ENCODE measurements around the gene PRR14. TPM values are rescaled to one million over a fixed set of nuclear protein-coding genes. Genes with fewer than 3 reads are reported as not detected.

PRR14 gene
- total RNA-seq, 1 donor from 2014 or later, result 27.3 TPM

DNA sequence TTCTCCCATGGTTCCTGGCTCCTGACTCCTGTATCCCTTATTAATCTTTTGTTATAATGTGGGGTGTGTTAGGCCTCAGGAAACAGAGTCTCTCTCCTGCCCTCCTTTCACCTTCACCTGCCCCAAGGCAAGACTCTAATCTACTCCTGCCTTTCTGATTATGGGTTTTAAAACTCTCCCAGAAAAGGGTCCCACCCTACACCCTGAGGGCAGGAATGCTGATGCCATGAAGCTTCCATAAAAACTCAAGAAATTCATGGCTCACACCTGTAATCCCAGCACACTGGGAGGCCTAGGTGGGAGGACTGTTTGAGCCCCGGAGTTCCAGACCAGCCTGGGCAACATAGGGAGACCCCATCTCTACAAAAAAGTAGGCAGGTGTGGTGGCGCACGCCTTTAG is 29.6 kb downstream of the PRR14 start:
- no peaks in the 10 kb centered on the region for H3K27me3 ChIP-seq (ENCODE audit: insufficient read depth, low read length)
- H4K20me1 ChIP-seq (ENCODE audit: insufficient read depth, low read length), result no peaks in the 10 kb centered on the region
- Mint-ChIP-seq H3K9me3 (ENCODE audit: unreplicated experiment) (peaks cover 2% of the 10 kb centered on the region), H3K36me3 (ENCODE audit: low read depth, unreplicated experiment) (no peaks in the 10 kb centered on the region), H3K4me3 (ENCODE audit: unreplicated experiment) (no peak overlapping the region), H3K27me3 (ENCODE audit: low read depth, unreplicated experiment) (peaks cover 51% of the 10 kb centered on the region), H3K27ac (ENCODE audit: unreplicated experiment) (no peak overlapping the region), H3K4me1 (ENCODE audit: low read depth, unreplicated experiment) (no peaks in the 10 kb centered on the region)
- H3K4me1 ChIP-seq (ENCODE audit: insufficient read depth, low read length), result no peaks in the 10 kb centered on the region
- no peak overlapping the region for H3K9ac ChIP-seq (ENCODE audit: low read length)
- H3K79me2 ChIP-seq (ENCODE audit: insufficient read depth, low read length), result no peaks in the 10 kb centered on the region
- no peak overlapping the region for H3K27ac ChIP-seq (ENCODE audit: low read depth, low read length)
- no peak for DNase-seq (ENCODE audit: low read depth)
- no peaks in the 10 kb centered on the region for H3K9me3 ChIP-seq (ENCODE audit: insufficient read depth, low read depth, low read length)
- no peak for FAIRE-seq
- no peak overlapping the region for H2AFZ ChIP-seq (ENCODE audit: low read depth, low read length)
- TF ChIP-seq, protein P1, sequence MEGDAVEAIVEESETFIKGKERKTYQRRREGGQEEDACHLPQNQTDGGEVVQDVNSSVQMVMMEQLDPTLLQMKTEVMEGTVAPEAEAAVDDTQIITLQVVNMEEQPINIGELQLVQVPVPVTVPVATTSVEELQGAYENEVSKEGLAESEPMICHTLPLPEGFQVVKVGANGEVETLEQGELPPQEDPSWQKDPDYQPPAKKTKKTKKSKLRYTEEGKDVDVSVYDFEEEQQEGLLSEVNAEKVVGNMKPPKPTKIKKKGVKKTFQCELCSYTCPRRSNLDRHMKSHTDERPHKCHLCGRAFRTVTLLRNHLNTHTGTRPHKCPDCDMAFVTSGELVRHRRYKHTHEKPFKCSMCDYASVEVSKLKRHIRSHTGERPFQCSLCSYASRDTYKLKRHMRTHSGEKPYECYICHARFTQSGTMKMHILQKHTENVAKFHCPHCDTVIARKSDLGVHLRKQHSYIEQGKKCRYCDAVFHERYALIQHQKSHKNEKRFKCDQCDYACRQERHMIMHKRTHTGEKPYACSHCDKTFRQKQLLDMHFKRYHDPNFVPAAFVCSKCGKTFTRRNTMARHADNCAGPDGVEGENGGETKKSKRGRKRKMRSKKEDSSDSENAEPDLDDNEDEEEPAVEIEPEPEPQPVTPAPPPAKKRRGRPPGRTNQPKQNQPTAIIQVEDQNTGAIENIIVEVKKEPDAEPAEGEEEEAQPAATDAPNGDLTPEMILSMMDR (IDR thresholded peaks at IDR 0.05; ENCODE audit: insufficient read depth, low read depth, low read length), result no peak
- no peak for TF ChIP-seq EZH2 (IDR thresholded peaks at IDR 0.05; ENCODE audit: insufficient read depth, low read length)
- no peaks in the 10 kb centered on the region for H3K36me3 ChIP-seq (ENCODE audit: insufficient read depth, low read length)
- no peak overlapping the region for H3K4me2 ChIP-seq (ENCODE audit: low read length)
- no peak overlapping the region for H3K4me3 ChIP-seq (ENCODE audit: insufficient read depth, low read depth, low read length)

- Mint-ChIP-seq H3K9me3 (ENCODE audit: unreplicated experiment) (peaks cover 2% of the 10 kb centered on the region), H3K27ac (ENCODE audit: unreplicated experiment) (no peak overlapping the region), H3K4me3 (ENCODE audit: unreplicated experiment) (no peak overlapping the region), H3K27me3 (ENCODE audit: low read depth, unreplicated experiment) (peaks cover 49% of the 10 kb centered on the region), H3K36me3 (ENCODE audit: low read depth, unreplicated experiment) (peaks cover 2% of the 10 kb centered on the region), H3K4me1 (ENCODE audit: low read depth, unreplicated experiment) (no peaks in the 10 kb centered on the region)
- FAIRE-seq, result no peak
- H3K9ac ChIP-seq (ENCODE audit: low read length), result no peak overlapping the region
- no peak overlapping the region for H3K4me3 ChIP-seq (ENCODE audit: insufficient read depth, low read depth, low read length)
- H2AFZ ChIP-seq (ENCODE audit: low read depth, low read length), result no peak overlapping the region
- H4K20me1 ChIP-seq (ENCODE audit: insufficient read depth, low read length), result no peaks in the 10 kb centered on the region
- no peak overlapping the region for H3K4me2 ChIP-seq (ENCODE audit: low read length)
- H3K36me3 ChIP-seq (ENCODE audit: insufficient read depth, low read length), result no peaks in the 10 kb centered on the region
- TF ChIP-seq EZH2 (IDR thresholded peaks at IDR 0.05; ENCODE audit: insufficient read depth, low read length), result no peak
- TF ChIP-seq, protein P1 (IDR thresholded peaks at IDR 0.05; ENCODE audit: insufficient read depth, low read depth, low read length), result no peak
- DNase-seq (ENCODE audit: low read depth), result no peak
- H3K79me2 ChIP-seq (ENCODE audit: insufficient read depth, low read length), result no peaks in the 10 kb centered on the region
- H3K9me3 ChIP-seq (ENCODE audit: insufficient read depth, low read depth, low read length), result no peaks in the 10 kb centered on the region
- no peak overlapping the region for H3K27ac ChIP-seq (ENCODE audit: low read depth, low read length)
- H3K27me3 ChIP-seq (ENCODE audit: insufficient read depth, low read length), result no peaks in the 10 kb centered on the region
- no peaks in the 10 kb centered on the region for H3K4me1 ChIP-seq (ENCODE audit: insufficient read depth, low read length)
Observed at GRCh38 chr16:30688701-30689100, 37.9 kb downstream of the PRR14 start.

GRCh38 chr16:30691907-30692306 is 41.1 kb downstream of the PRR14 start:
- peaks cover 40% of the 10 kb centered on the region for H3K27me3 Mint-ChIP-seq (ENCODE audit: low read depth, unreplicated experiment)

More at GRCh38 chr16:30691907-30692306, 41.1 kb downstream of the PRR14 start:
- H3K9me3 Mint-ChIP-seq (ENCODE audit: unreplicated experiment), result peaks cover 2% of the 10 kb centered on the region
- Histone ChIP-seq H3K4me1 (ENCODE audit: insufficient read depth, low read length) (no peaks in the 10 kb centered on the region), H3K4me3 (ENCODE audit: insufficient read depth, low read depth, low read length) (no peak overlapping the region), H3K9ac (ENCODE audit: low read length) (no peak overlapping the region), H3K4me2 (ENCODE audit: low read length) (no peak overlapping the region), H3K9me3 (ENCODE audit: insufficient read depth, low read depth, low read length) (no peaks in the 10 kb centered on the region), H3K36me3 (ENCODE audit: insufficient read depth, low read length) (no peaks in the 10 kb centered on the region), H3K27me3 (ENCODE audit: insufficient read depth, low read length) (no peaks in the 10 kb centered on the region), H3K79me2 (ENCODE audit: insufficient read depth, low read length) (no peaks in the 10 kb centered on the region), H3K27ac (ENCODE audit: low read depth, low read length) (no peak overlapping the region), H4K20me1 (ENCODE audit: insufficient read depth, low read length) (no peaks in the 10 kb centered on the region), H2AFZ (ENCODE audit: low read depth, low read length) (no peak overlapping the region)
- no peak for TF ChIP-seq EZH2 (IDR thresholded peaks at IDR 0.05; ENCODE audit: insufficient read depth, low read length)
- peaks cover 2% of the 10 kb centered on the region for H3K4me1 Mint-ChIP-seq (ENCODE audit: low read depth, unreplicated experiment)
- peaks cover 2% of the 10 kb centered on the region for H3K36me3 Mint-ChIP-seq (ENCODE audit: low read depth, unreplicated experiment)
- no peak for FAIRE-seq
- peak overlapping the region; percentile 2 for H3K4me3 Mint-ChIP-seq (ENCODE audit: unreplicated experiment)
- peak overlapping the region; percentile 22 for H3K27ac Mint-ChIP-seq (ENCODE audit: unreplicated experiment)
- no peak for DNase-seq (ENCODE audit: low read depth)

Measured in astrocyte (in vitro differentiated cells and primary cell).